SK-N-SH treated with all-trans-retinoic acid at 6 μM for 48 hours (cell line): ENCODE measurements around the gene RPL35.

Experiments used
- ATAC-seq: fragments of 200-7000 bp; cut with Tn5 transposase; 3 replicates; pipeline ENCODE4 v1.9.1; 2020; ENCODE audit warnings: mild to moderate bottlenecking, moderate library complexity
- ARNTL ChIP-seq: fragments of 450-650 bp; formaldehyde crosslinking; IDR thresholded peaks from 2 replicates; pipeline ENCODE4 v1.5.0; 2020; ENCODE audit warnings: low read depth, mild to moderate bottlenecking, moderate library complexity, borderline replicate concordance
- BACH2 ChIP-seq: fragments of 250-450 bp; sonication (Bioruptor Pico); IDR thresholded peaks from 2 replicates; pipeline ENCODE4 v1.9.0; 2021; ENCODE audit warnings: mild to moderate bottlenecking, borderline replicate concordance
- CSDC2 ChIP-seq: fragments of 250-450 bp; sonication (Bioruptor Pico); IDR thresholded peaks from 2 replicates; pipeline ENCODE4 v1.5.0; 2020; ENCODE audit warnings: mild to moderate bottlenecking, moderate library complexity
- GLIS3 ChIP-seq: fragments of 250-450 bp; sonication (Bioruptor Pico); IDR thresholded peaks from 2 replicates; pipeline ENCODE4 v1.5.0; 2020; ENCODE audit warnings: mild to moderate bottlenecking, moderate library complexity
- OSR1 ChIP-seq: fragments of 250-450 bp; sonication (Bioruptor Pico); IDR thresholded peaks from 2 replicates; pipeline ENCODE4 v1.8.0; 2022; ENCODE audit warnings: moderate library complexity, mild to moderate bottlenecking, inconsistent platforms
- PPARA ChIP-seq: fragments of 250-450 bp; sonication (Bioruptor Pico); IDR thresholded peaks from 2 replicates; pipeline ENCODE4 v1.5.0; 2020; ENCODE audit warnings: mild to moderate bottlenecking, borderline replicate concordance
- RARB ChIP-seq: fragments of 250-450 bp; sonication (Bioruptor Pico); IDR thresholded peaks from 2 replicates; pipeline ENCODE4 v1.8.0; 2021; ENCODE audit warnings: mild to moderate bottlenecking, moderate library complexity
- SNAI2 ChIP-seq: fragments of 250-450 bp; sonication (Bioruptor Pico); IDR thresholded peaks from 2 replicates; pipeline ENCODE4 v1.5.0; 2020; ENCODE audit warnings: mild to moderate bottlenecking, moderate library complexity
- TCF4 ChIP-seq: fragments of 250-450 bp; sonication (Bioruptor Pico); IDR thresholded peaks from 2 replicates; pipeline ENCODE4 v1.8.0; 2021; ENCODE audit warnings: mild to moderate bottlenecking, moderate library complexity, borderline replicate concordance
- TOX ChIP-seq: fragments of 250-450 bp; sonication (Bioruptor Pico); IDR thresholded peaks from 2 replicates; pipeline ENCODE4 v1.8.0; 2021; ENCODE audit warnings: mild to moderate bottlenecking, moderate library complexity, borderline replicate concordance
- ZC3H10 ChIP-seq: fragments of 250-450 bp; sonication (Bioruptor Pico); IDR thresholded peaks from 2 replicates; pipeline ENCODE4 v1.5.1; 2021; ENCODE audit warnings: mild to moderate bottlenecking, moderate library complexity
- ZFP3 ChIP-seq: fragments of 250-450 bp; sonication (Bioruptor Pico); IDR thresholded peaks from 2 replicates; pipeline ENCODE4 v1.5.0; 2020; ENCODE audit warnings: mild to moderate bottlenecking, moderate library complexity
- ZFP30 ChIP-seq: fragments of 450-650 bp; formaldehyde crosslinking; IDR thresholded peaks from 2 replicates; pipeline ENCODE4 v1.5.0; 2022; ENCODE audit warnings: mild to moderate bottlenecking, moderate library complexity
- ZNF565 ChIP-seq: fragments of 450-650 bp; formaldehyde crosslinking; conservative IDR thresholded peaks from 2 replicates; pipeline ENCODE4 v1.5.0; 2020; ENCODE audit warnings: low read depth, mild to moderate bottlenecking, moderate library complexity
- ZNF70 ChIP-seq: fragments of 450-650 bp; formaldehyde crosslinking; IDR thresholded peaks from 2 replicates; pipeline ENCODE4 v1.5.0; 2020; ENCODE audit warnings: mild to moderate bottlenecking, moderate library complexity
- TF ChIP-seq, protein P1 (sequence below): fragments of 250-450 bp; sonication (Bioruptor Pico); IDR thresholded peaks from 2 replicates; pipeline ENCODE4 v1.8.0; 2021; ENCODE audit warnings: low read depth, mild to moderate bottlenecking, moderate library complexity, borderline replicate concordance
- TF ChIP-seq, protein P2 (sequence below): fragments of 250-450 bp; sonication (Bioruptor Pico); IDR thresholded peaks from 2 replicates; pipeline ENCODE4 v1.5.1; 2020; ENCODE audit warnings: low read depth, mild to moderate bottlenecking, moderate library complexity
- TF ChIP-seq, protein P3 (sequence below): fragments of 250-450 bp; sonication (Bioruptor Pico); IDR thresholded peaks from 2 replicates; pipeline ENCODE4 v1.8.0; 2020; ENCODE audit warnings: mild to moderate bottlenecking, moderate library complexity, borderline replicate concordance

Gene RPL35

DNA sequence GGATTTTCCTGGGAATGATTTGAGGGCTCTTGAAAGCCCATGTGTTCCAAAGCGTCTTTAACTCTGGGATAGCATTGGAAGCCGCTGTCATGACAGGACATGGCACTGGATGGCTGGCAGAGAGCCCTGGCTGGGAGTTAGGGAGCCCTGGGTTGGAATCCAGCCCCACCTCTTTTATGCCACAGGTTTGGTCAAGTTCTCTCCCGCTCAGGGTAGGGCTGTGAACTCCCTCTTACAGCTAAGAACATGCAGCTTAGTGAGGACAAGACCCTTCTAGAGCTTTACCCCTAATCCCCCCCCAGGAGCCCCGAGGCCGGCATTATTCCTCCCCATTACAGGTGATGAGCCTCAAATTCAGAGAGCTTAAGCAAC lies 47.6 kb downstream of the RPL35 start (continued):
- TF ChIP-seq, protein P1, sequence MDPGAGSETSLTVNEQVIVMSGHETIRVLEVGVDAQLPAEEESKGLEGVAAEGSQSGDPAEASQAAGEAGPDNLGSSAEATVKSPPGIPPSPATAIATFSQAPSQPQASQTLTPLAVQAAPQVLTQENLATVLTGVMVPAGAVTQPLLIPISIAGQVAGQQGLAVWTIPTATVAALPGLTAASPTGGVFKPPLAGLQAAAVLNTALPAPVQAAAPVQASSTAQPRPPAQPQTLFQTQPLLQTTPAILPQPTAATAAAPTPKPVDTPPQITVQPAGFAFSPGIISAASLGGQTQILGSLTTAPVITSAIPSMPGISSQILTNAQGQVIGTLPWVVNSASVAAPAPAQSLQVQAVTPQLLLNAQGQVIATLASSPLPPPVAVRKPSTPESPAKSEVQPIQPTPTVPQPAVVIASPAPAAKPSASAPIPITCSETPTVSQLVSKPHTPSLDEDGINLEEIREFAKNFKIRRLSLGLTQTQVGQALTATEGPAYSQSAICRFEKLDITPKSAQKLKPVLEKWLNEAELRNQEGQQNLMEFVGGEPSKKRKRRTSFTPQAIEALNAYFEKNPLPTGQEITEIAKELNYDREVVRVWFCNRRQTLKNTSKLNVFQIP (CRISPR knock-in tag), result no peak
- TF ChIP-seq RARB (CRISPR knock-in tag), result no peak
- no peak for TF ChIP-seq SNAI2 (CRISPR knock-in tag)

DNA sequence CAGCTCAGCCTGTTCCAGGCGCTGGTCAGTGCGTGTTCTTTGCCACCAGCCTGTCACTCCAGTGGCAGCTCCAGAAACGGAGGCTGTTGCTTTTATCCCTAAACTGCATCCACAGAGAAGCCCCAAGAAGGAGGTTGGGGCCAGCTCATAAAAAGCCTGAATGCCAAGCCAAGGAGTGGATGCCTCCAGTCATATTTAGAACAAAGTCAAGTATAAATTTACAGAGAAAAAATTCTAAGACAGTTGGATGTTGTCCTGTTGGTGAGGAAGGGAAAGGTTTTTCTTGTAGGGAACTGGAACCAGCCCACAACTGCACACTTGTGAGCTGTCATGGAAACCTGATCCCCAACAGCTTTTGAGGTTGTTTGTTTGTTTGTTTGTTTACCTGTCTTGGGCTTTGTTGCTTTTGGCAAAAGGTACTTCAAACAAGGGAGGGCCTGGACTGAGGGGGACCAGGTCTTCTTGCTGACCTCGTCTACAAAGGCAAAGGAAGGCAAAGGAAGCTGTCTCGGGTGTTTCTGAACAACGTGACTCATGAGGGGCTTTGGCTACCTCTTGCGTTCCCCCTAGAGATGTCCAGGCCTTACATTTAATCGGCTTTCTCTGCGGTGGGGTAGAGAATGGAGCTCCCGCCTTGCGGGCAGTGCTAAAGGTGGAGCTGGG lies 48.1 kb downstream of the RPL35 start:
- TF ChIP-seq GLIS3 (CRISPR knock-in tag) (no peak), ZNF70 (CRISPR knock-in tag) (no peak), ZNF565 (no peak), ZFP3 (no peak), PPARA (CRISPR knock-in tag) (no peak), ZC3H10 (CRISPR knock-in tag) (no peak), BACH2 (CRISPR knock-in tag) (no peak), TCF4 (no peak), RARB (CRISPR knock-in tag) (no peak)
- TF ChIP-seq, protein P1 (CRISPR knock-in tag), result no peak
- TF ChIP-seq, protein P2, sequence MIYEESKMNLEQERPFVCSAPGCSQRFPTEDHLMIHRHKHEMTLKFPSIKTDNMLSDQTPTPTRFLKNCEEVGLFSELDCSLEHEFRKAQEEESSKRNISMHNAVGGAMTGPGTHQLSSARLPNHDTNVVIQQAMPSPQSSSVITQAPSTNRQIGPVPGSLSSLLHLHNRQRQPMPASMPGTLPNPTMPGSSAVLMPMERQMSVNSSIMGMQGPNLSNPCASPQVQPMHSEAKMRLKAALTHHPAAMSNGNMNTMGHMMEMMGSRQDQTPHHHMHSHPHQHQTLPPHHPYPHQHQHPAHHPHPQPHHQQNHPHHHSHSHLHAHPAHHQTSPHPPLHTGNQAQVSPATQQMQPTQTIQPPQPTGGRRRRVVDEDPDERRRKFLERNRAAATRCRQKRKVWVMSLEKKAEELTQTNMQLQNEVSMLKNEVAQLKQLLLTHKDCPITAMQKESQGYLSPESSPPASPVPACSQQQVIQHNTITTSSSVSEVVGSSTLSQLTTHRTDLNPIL (CRISPR knock-in tag), result no peak
- no peak for ATAC-seq

DNA sequence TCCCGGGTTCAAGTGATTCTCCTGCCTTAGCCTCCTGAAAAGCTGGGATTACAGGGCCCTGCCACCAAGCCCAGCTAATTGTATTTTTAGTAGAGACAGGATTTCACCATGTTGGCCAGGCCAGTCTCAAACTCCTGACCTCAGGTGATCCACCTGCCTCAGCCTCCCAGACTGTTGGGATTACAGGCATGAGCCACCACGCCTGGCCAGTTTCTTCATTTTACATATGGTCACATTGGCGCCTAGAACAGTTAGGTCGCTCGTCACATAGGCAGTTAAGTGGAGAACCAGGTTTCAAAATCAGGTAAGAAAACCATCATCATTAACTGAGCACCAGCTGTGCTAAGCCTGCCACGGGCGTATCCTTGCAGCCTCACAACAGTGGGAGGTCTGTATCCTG lies 48.7 kb downstream of the RPL35 start:
- no peak for ATAC-seq
- TF ChIP-seq TOX (CRISPR knock-in tag), result no peak
- TF ChIP-seq ZFP3, result no peak
- no peak for TF ChIP-seq SNAI2 (CRISPR knock-in tag)
- no peak for TF ChIP-seq OSR1 (CRISPR knock-in tag)
- no peak for TF ChIP-seq GLIS3 (CRISPR knock-in tag)
- TF ChIP-seq ARNTL (CRISPR knock-in tag), result no peak
- TF ChIP-seq CSDC2, result no peak
- TF ChIP-seq, all 23 proteins: peak for 0

DNA sequence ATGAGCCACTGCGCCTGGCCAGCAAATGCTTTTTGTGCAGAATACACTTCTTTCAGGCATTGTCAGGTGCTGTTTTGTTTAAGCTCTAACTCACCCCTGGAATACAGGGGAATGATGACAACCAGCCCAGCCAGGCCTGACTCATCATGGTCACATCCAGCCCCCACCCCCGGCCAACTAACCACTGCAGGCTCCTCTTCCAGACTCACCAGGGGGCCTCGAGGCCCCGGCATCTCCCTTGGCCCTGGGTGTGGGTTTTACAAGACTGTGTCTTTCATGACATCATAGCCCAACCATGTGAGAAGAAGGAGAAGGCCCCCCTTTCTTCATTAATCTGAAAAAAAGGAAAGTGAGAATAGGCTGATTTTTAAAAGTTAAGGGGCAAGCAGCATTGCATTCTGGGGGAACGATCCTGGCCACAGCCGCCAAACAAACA lies 49.3 kb downstream of the RPL35 start:
- TF ChIP-seq, protein P3, sequence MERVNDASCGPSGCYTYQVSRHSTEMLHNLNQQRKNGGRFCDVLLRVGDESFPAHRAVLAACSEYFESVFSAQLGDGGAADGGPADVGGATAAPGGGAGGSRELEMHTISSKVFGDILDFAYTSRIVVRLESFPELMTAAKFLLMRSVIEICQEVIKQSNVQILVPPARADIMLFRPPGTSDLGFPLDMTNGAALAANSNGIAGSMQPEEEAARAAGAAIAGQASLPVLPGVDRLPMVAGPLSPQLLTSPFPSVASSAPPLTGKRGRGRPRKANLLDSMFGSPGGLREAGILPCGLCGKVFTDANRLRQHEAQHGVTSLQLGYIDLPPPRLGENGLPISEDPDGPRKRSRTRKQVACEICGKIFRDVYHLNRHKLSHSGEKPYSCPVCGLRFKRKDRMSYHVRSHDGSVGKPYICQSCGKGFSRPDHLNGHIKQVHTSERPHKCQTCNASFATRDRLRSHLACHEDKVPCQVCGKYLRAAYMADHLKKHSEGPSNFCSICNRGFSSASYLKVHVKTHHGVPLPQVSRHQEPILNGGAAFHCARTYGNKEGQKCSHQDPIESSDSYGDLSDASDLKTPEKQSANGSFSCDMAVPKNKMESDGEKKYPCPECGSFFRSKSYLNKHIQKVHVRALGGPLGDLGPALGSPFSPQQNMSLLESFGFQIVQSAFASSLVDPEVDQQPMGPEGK (CRISPR knock-in tag), result peak; percentile 71; the same call in 1 of the 2 replicates
- TF ChIP-seq, protein P2 (CRISPR knock-in tag), result no peak
- no peak for TF ChIP-seq ZFP30
- no peak for TF ChIP-seq SNAI2 (CRISPR knock-in tag)
- ATAC-seq, result peak; percentile 85
